Kidney epithelial cell (primary cell): ENCODE data around the gene ARHGAP40. TPM values are rescaled to one million over a fixed set of nuclear protein-coding genes. Genes with fewer than 3 reads are reported as not detected.

Source experiments
- DNase-seq: peaks from one replicate; pipeline ENCODE4 v3.0.0-alpha.2; 2010; ENCODE audit warnings: low read depth
- H3K27me3 ChIP-seq: 2 replicates; pipeline ENCODE4 v1.6.0; 2011; ENCODE audit warnings: low read length; ENCODE audit not compliant: control insufficient read depth, insufficient read depth
- H3K36me3 ChIP-seq: 2 replicates; pipeline ENCODE4 v1.5.1; 2011; ENCODE audit warnings: low read length; ENCODE audit not compliant: control insufficient read depth, insufficient read depth
- H3K4me3 ChIP-seq: 2 replicates; pipeline ENCODE4 v1.5.1; 2011; ENCODE audit warnings: low read depth, mild to moderate bottlenecking, control low read depth, low read length
- total RNA-seq: library from RNA; depleted of rRNA; stranded (reverse); fragments of >200 nt; gene quantifications from 2 replicates; pipeline ENCODE4 v1.2.3, GENCODE V29; 2015
- TF ChIP-seq, protein P1 (sequence below): IDR thresholded peaks from 2 replicates; pipeline ENCODE4 v1.5.1; 2011; ENCODE audit warnings: mild to moderate bottlenecking, moderate library complexity, low read length, control low read depth, inconsistent platforms; ENCODE audit not compliant: insufficient read depth, poor library complexity, severe bottlenecking

The ARHGAP40 gene
- total RNA-seq, 1 donor from 2014 or later: 2.8 TPM

DNA sequence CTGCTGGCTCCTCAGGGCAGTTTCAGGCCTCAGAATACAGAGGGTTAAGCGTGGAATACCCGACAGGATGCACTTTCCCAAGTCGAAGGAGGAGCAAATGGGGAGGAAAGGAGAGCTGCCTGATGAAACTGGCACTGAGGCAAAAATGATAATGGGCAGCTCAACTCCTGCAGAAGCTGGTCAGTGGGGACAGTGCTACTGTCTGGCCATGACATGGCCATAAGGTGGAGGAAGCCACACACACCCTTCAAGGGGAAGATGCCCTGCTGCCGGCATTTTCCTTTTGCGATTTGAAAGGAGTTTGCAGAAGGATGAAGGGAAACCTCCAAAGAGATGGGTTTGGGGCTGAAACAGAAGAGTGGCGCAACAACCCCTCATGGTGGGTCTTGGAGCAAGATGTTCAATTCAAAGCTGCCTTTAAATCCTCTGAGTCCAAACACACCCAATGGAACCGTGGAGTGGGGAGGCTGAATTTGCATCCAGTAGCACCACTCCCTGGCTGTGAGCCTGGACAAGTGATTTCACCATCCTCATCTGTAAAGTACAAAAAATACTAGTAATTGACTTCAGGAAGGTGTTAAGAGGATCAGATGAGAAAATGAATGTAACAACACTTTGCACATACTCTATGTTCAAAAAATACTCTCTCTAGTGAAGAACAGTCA is 17.4 kb upstream of the ARHGAP40 start:
- H3K36me3 ChIP-seq: no peaks in the 10 kb centered on the region
- TF ChIP-seq, protein P1, sequence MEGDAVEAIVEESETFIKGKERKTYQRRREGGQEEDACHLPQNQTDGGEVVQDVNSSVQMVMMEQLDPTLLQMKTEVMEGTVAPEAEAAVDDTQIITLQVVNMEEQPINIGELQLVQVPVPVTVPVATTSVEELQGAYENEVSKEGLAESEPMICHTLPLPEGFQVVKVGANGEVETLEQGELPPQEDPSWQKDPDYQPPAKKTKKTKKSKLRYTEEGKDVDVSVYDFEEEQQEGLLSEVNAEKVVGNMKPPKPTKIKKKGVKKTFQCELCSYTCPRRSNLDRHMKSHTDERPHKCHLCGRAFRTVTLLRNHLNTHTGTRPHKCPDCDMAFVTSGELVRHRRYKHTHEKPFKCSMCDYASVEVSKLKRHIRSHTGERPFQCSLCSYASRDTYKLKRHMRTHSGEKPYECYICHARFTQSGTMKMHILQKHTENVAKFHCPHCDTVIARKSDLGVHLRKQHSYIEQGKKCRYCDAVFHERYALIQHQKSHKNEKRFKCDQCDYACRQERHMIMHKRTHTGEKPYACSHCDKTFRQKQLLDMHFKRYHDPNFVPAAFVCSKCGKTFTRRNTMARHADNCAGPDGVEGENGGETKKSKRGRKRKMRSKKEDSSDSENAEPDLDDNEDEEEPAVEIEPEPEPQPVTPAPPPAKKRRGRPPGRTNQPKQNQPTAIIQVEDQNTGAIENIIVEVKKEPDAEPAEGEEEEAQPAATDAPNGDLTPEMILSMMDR: no peak
- no peak for DNase-seq
- H3K4me3 ChIP-seq: no peak overlapping the region
- no peaks in the 10 kb centered on the region for H3K27me3 ChIP-seq

DNA sequence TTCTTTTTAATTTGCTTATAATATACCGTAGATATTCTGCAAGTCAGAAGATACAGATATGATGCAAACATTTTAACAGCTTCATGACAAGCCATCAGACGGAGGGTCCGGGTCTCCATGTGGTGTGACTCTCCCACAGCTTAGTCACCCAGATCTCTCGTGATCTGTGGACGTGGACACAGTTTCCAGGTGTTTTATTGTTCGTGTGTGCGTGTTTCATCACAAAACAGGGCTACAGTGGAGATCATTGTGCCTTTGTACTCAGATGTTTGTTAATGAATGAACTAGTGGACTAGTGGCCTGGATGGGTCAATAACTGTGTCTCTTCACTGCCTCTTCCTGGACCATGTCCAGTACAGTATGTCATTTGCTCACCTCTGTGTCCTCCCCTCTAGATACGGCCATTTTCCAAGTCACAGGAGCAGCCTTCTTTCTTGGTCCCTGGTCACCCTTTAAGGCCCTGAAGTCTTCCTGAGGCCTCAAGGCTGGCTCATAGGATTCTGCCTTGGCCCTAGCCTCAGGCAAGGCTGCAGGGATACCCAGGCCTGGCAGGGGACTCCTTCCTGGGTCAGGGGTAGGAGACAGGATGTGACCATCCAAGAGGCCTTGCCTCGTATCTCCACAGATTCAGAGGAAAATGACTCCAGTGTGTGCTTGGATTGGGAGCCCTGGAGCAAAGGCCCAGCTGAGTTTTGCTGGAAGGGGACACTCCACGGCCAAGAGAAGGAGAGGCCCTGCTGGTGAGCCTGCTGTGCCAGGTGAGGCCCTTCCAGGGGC is 16.0 kb upstream of the ARHGAP40 start:
- no peak overlapping the region for H3K4me3 ChIP-seq
- DNase-seq: no peak
- no peaks in the 10 kb centered on the region for H3K36me3 ChIP-seq
- TF ChIP-seq, protein P1: no peak
- H3K27me3 ChIP-seq: no peaks in the 10 kb centered on the region

DNA sequence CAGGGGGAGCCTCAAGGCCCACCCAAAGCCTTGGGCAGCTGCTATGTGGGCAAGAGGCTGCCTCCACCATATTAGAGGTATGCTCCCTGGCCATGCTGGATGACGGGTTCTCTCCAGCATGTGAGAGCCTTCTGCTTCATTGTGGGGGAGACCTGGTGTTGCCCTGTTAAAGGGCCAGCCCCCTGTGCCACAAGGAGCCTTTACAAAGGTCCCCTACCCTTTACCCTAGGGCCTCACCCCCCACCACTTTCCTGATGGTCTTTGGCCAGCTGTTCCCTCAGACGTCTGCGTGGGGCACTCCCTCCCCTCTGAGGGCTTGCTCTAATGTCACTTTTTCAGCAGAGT is 15.5 kb upstream of the ARHGAP40 start:
- Histone ChIP-seq H3K27me3 (no peaks in the 10 kb centered on the region), H3K36me3 (no peaks in the 10 kb centered on the region), H3K4me3 (no peak overlapping the region)
- TF ChIP-seq, protein P1: no peak
- no peak for DNase-seq

DNA sequence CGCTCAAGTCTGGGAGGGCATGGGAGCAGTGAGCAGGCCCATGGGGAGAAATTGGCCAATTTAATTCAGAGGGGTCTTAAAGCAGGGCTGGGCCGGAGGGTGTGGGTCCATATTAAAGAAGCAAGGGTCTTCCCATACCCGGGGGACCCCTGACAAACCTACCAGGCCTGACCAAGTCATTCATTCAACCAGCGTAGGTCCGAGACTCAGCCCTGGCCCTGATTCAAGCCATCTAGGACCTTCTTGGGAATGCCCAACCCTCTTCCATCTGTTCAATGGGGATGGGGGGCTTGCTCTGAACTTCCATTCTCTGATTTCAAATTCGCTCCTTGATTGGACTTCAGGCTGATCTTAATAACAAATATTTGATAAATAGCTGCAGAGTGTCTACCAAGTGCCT is 13.3 kb upstream of the ARHGAP40 start:
- H3K27me3 ChIP-seq: no peaks in the 10 kb centered on the region
- DNase-seq: no peak
- TF ChIP-seq, protein P1: no peak
- H3K36me3 ChIP-seq: no peaks in the 10 kb centered on the region
- H3K4me3 ChIP-seq: no peak overlapping the region

DNA sequence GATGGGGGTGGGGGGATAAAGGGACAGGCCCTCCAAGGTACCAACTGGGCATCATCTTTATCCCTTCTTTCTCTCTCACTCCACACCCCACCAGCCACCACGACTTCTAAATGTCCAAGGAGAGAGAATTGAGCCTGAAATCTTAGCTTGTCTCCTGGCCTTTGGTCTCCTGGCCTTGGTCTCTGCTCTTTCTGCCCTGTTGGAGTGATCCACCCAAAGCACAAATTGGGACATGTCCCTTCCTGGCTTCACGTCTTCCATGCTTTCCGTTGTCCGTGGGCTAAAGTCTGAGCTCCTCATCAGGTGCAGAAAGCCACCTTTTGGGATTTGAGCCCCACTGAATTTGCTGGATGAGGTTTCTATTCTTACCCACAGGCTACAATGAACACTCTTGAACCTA is 12.3 kb upstream of the ARHGAP40 start:
- Histone ChIP-seq H3K36me3 (no peaks in the 10 kb centered on the region), H3K27me3 (no peaks in the 10 kb centered on the region), H3K4me3 (no peak overlapping the region)
- TF ChIP-seq, protein P1: no peak
- DNase-seq: no peak
